Bronchial epithelial cell (primary cell): ENCODE results near the gene CGREF1. TPM values are rescaled to one million over a fixed set of nuclear protein-coding genes. Genes with fewer than 3 reads are reported as not detected.
A peak's percentile ranks its signal among the peaks of the same experiment; 100 is the strongest.

ENCODE experiments used
- DNase-seq: peaks from one replicate; pipeline ENCODE4 v3.0.0-alpha.2; 2010; ENCODE audit warnings: low read depth
- FAIRE-seq: peaks from 2 replicates; lab custom pipeline; 2011; peaks lifted over from hg19 to GRCh38; lab: Jason Lieb, UNC
- H3K27me3 ChIP-seq: 2 replicates; pipeline ENCODE4 v1.5.1; 2011; ENCODE audit warnings: low read length; ENCODE audit not compliant: control insufficient read depth, insufficient read depth
- H3K36me3 ChIP-seq: 2 replicates; pipeline ENCODE4 v1.5.1; 2011; ENCODE audit warnings: low read length; ENCODE audit not compliant: control insufficient read depth, insufficient read depth
- H3K4me3 ChIP-seq: 2 replicates; pipeline ENCODE4 v1.5.1; 2011; ENCODE audit warnings: mild to moderate bottlenecking, low read depth, low read length, control low read depth
- total RNA-seq: library from RNA; depleted of rRNA; stranded (reverse); fragments of >200 nt; gene quantifications from 2 replicates; pipeline ENCODE4 v1.2.1, GENCODE V29; 2014
- TF ChIP-seq, protein P1 (sequence below): IDR thresholded peaks from 2 replicates; pipeline ENCODE4 v1.5.1; 2011; ENCODE audit warnings: mild to moderate bottlenecking, moderate library complexity, low read length, control low read depth, inconsistent platforms; ENCODE audit not compliant: insufficient read depth, severe bottlenecking

Gene CGREF1
- total RNA-seq, 1 donor from 2014 or later: 0.53 TPM

DNA sequence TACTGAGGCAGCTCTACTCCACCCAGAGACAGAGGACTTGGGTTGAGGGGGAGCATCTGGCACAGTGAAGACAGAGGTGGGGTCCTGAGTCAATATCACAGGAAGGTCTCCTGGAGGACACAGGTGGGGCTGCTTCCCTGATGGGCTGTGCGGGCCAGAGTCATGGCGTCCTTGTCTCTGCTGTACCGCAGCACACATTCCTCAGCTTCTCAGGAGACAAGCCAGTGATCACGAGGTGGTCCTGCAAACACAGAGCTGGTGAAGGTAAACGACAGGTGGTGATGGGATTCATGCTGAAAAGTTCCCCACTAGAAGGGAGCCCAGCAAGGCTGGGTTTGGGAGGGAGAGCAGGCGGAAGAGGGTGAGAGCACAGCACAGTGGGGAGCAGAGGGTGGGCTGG, 39.5 kb upstream of the CGREF1 start:
- no peak for FAIRE-seq

DNA sequence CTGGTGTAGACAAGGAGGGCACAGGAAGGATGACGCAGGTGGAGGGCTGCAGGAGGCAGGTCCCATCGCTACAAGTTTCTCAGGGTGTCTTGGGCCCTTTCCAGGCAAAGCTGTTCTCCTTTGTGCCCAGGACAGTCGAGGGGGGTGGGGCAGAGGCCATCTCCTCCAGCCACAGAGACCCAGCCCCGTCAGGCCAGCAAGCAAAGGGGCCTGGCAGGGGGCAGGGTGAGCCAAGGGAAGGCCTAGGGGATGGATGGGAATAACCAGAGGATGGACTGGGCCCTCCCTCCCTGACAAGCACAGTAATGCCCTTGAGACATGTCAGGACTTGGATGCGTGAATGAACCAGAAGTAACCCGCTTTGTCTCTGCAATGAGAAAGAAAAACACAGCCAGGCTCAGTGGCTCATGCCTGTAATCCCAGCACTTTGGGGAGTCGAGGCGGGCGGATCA, 36.2 kb upstream of the CGREF1 start:
- DNase-seq (peak; percentile 75), FAIRE-seq (no peak)
- Histone ChIP-seq H3K27me3 (peaks cover 2% of the 10 kb centered on the region), H3K36me3 (no peaks in the 10 kb centered on the region), H3K4me3 (no peak overlapping the region)
- TF ChIP-seq, protein P1, sequence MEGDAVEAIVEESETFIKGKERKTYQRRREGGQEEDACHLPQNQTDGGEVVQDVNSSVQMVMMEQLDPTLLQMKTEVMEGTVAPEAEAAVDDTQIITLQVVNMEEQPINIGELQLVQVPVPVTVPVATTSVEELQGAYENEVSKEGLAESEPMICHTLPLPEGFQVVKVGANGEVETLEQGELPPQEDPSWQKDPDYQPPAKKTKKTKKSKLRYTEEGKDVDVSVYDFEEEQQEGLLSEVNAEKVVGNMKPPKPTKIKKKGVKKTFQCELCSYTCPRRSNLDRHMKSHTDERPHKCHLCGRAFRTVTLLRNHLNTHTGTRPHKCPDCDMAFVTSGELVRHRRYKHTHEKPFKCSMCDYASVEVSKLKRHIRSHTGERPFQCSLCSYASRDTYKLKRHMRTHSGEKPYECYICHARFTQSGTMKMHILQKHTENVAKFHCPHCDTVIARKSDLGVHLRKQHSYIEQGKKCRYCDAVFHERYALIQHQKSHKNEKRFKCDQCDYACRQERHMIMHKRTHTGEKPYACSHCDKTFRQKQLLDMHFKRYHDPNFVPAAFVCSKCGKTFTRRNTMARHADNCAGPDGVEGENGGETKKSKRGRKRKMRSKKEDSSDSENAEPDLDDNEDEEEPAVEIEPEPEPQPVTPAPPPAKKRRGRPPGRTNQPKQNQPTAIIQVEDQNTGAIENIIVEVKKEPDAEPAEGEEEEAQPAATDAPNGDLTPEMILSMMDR: no peak

More for the DNA sequence above, 39.5 kb upstream of the CGREF1 start:
- H3K27me3 ChIP-seq: peaks cover 2% of the 10 kb centered on the region
- TF ChIP-seq, protein P1: no peak
- H3K4me3 ChIP-seq: no peak overlapping the region
- H3K36me3 ChIP-seq: no peaks in the 10 kb centered on the region
- DNase-seq: no peak

DNA sequence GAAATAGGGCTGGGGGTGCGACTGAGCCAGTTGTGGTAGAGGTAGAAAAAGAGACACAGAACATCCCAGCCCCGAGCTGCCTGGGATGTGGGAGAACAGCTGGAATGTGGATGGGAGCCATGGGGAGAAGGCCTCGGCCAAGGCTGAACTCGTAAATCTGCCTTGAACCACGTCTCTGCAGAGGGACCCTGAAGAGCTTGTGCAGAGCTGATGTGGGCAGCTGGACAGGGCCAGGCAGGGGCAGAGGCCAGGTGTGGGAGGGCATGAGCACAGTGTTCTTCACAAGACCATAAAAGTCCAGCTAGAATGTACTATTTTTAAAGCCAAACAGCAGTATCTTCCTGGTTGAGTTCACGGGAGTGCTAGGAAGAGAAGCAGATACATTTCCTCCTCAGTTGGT, 35.6 kb upstream of the CGREF1 start:
- DNase-seq: no peak
- Histone ChIP-seq H3K36me3 (no peaks in the 10 kb centered on the region), H3K27me3 (peaks cover 2% of the 10 kb centered on the region), H3K4me3 (no peak overlapping the region)
- TF ChIP-seq, protein P1: no peak
- FAIRE-seq: no peak

DNA sequence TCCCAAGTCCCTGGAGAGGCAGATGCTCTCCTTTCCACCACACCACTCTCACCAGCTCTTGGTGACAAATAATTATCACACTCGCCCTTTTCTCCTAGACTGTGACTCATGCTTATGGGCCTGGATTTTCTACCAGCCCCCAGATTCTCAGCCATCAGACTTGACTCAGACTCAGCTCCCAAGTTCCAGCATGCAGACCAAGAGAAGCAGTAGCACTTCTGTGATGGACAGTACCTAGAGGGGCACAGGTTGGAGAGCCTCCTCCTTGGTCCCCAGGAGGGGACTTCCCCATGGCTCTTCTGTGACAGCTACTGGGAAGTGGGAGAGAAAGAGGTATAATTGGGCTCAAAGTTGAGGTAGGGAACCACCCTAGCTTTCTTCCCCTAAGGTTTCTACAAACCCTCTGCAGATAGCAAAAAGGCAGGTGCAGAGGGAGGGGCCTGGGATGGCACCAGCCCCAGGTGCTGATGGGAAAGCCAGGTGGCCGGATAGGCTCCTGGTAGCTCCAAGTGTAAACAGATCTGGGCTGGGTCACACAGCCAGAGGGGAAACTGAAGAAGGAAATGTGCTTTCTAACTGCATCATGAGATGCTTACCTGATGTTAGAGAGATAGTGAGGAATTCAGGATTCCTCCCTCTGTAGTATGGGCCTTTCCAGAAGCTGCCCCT, 34.0 kb upstream of the CGREF1 start:
- Histone ChIP-seq H3K4me3 (no peak overlapping the region), H3K27me3 (no peaks in the 10 kb centered on the region), H3K36me3 (no peaks in the 10 kb centered on the region)
- TF ChIP-seq, protein P1: no peak
- DNase-seq (peak; percentile 81), FAIRE-seq (no peak)

DNA sequence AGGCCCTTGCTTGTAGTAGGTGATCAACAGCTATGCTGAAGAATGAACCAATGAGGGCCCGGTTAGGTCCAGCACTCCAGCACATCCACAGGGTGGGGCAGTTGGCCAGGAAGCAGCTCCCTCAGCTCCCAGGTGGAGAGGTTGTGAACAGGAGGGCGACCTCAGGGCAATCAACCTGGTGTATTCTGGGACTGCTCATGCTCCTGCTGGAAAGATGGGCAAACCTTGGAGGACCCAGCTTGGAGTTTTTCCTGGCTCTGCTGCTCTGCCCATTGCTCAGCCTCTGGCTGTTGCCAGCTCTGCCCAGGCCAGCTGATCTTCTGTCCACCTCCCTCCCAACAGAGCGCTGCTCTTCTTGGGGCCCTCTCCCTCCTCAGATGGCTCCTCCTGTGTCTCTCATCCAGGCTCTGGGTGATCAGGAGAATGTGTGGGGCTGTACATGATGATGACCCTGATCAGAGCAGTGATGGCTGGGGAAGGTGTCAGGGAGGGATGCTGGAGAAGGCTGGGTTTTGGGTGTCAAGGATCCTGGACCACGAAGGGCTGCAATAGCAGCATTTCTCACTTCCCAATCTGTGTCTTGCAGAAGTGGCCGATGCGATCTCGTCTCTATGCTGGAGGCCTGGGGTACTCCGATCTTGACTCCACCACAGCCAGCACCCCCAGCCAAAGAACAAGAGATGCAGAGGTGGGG, 33.3 kb upstream of the CGREF1 start:
- TF ChIP-seq, protein P1: no peak
- FAIRE-seq (peak; percentile 47), DNase-seq (no peak)
- Histone ChIP-seq H3K27me3 (no peaks in the 10 kb centered on the region), H3K4me3 (no peak overlapping the region), H3K36me3 (no peaks in the 10 kb centered on the region)
